Measurements from ENCODE around the gene CHRDL2.

CHRDL2 gene

GRCh38 chr11:74749965-74750296, 18.7 kb upstream of the CHRDL2 start:
- intact Hi-C loops (cut with DNase I): no loop called here

GRCh38 chr11:74749127-74749964, 18.1 kb upstream of the CHRDL2 start:
- intact Hi-C loops (cut with DNase I): no loop called here
- DNase-seq: peak in 32 of 42 donors; percentile 11 to 65 (median 42)

More at GRCh38 chr11:74749965-74750296, 18.7 kb upstream of the CHRDL2 start:
- no peak for DNase-seq

GRCh38 chr11:74748211-74749126, 17.2 kb upstream of the CHRDL2 start, which contains the start of gene RNF169:
Gene RNF169 (plus strand): TSS chr11:74748849. CDS start chr11:74748881, 32 bp downstream.
- peak; percentile 80 to 99 (median 96) for DNase-seq
- intact Hi-C loops (cut with DNase I): no loop called here

GRCh38 chr11:74746868-74747267, 15.6 kb upstream of the CHRDL2 start:
- no peak for DNase-seq
- intact Hi-C loops (cut with DNase I): no loop called here

- intact Hi-C loops (cut with DNase I): no loop called here
- no peak for DNase-seq
Measured at GRCh38 chr11:74744277-74744676, 13.1 kb upstream of the CHRDL2 start.

- intact Hi-C loops (cut with DNase I): no loop called here
- no peak for DNase-seq
Measured at GRCh38 chr11:74743640-74744039, 12.4 kb upstream of the CHRDL2 start.

- no peak for DNase-seq
- intact Hi-C loops (cut with DNase I): no loop called here
Measured at GRCh38 chr11:74742070-74742469, 10.8 kb upstream of the CHRDL2 start.

- DNase-seq: peak in 38 of 42 donors; percentile 31 to 79 (median 57)
- intact Hi-C loops (cut with DNase I): no loop called here
Measured at GRCh38 chr11:74739546-74740270, 8.5 kb upstream of the CHRDL2 start.

GRCh38 chr11:74736031-74736430, 4.8 kb upstream of the CHRDL2 start:
- intact Hi-C loops (cut with DNase I): no loop called here
- DNase-seq: peak in 1 of 42 donors; percentile 6

- DNase-seq: no peak
- intact Hi-C loops (cut with DNase I): no loop called here
Measured at GRCh38 chr11:74735365-74735928, 4.2 kb upstream of the CHRDL2 start.

GRCh38 chr11:74734559-74734925, 3.3 kb upstream of the CHRDL2 start:
- intact Hi-C loops (cut with DNase I): no loop called here

GRCh38 chr11:74730571-74731260, 510 bp downstream of the CHRDL2 start:
- DNase-seq: no peak
- intact Hi-C loops (cut with DNase I): no loop called here

More at GRCh38 chr11:74734559-74734925, 3.3 kb upstream of the CHRDL2 start:
- DNase-seq: no peak

- intact Hi-C loops (cut with DNase I): loop anchor here (10.0 kb wide), 1 partner anchor 95 kb away; no protein-coding TSS in a partner anchor
- no peak for DNase-seq
Measured at GRCh38 chr11:74729397-74729796, 1.8 kb downstream of the CHRDL2 start.

GRCh38 chr11:74726547-74727182, 4.6 kb downstream of the CHRDL2 start:
- peak; percentile 30 to 90 (median 80) for DNase-seq
- intact Hi-C loops (cut with DNase I): loop anchor here (10.0 kb wide), 1 partner anchor 92 kb away; no protein-coding TSS in a partner anchor

GRCh38 chr11:74725701-74726100, 5.5 kb downstream of the CHRDL2 start:
- DNase-seq: no peak
- intact Hi-C loops (cut with DNase I): loop anchor here (10.0 kb wide), 1 partner anchor 91 kb away; no protein-coding TSS in a partner anchor

- intact Hi-C loops (cut with DNase I): loop anchor here (10.0 kb wide), 1 partner anchor 89 kb away; no protein-coding TSS in a partner anchor
- DNase-seq: peak in 8 of 42 donors; percentile 16 to 55 (median 31)
Measured at GRCh38 chr11:74723511-74723910, 7.7 kb downstream of the CHRDL2 start.

- intact Hi-C loops (cut with DNase I): loop anchor here (10.0 kb wide), 1 partner anchor 87 kb away; no protein-coding TSS in a partner anchor
- peak in 28 of 42 donors; percentile 14 to 70 (median 38) for DNase-seq
Measured at GRCh38 chr11:74721479-74721835, 9.8 kb downstream of the CHRDL2 start.

Data from head of caudate nucleus (tissue), 42 donors.